ENCODE results near the gene ATF6B.

The ATF6B gene

GRCh38 chr6:32127717-32128592 is at the start of gene ATF6B:
ATF6B (minus strand) TSS chr6:32128246; CDS start chr6:32128207, 39 bp downstream.
- peak; percentile 99 for DNase-seq

GRCh38 chr6:32177183-32177787 is 49.2 kb upstream of the ATF6B start:
- peak; percentile 90 for DNase-seq

- peak; percentile 42 for DNase-seq
Observed at GRCh38 chr6:32176476-32177182, 48.6 kb upstream of the ATF6B start.

DNA sequence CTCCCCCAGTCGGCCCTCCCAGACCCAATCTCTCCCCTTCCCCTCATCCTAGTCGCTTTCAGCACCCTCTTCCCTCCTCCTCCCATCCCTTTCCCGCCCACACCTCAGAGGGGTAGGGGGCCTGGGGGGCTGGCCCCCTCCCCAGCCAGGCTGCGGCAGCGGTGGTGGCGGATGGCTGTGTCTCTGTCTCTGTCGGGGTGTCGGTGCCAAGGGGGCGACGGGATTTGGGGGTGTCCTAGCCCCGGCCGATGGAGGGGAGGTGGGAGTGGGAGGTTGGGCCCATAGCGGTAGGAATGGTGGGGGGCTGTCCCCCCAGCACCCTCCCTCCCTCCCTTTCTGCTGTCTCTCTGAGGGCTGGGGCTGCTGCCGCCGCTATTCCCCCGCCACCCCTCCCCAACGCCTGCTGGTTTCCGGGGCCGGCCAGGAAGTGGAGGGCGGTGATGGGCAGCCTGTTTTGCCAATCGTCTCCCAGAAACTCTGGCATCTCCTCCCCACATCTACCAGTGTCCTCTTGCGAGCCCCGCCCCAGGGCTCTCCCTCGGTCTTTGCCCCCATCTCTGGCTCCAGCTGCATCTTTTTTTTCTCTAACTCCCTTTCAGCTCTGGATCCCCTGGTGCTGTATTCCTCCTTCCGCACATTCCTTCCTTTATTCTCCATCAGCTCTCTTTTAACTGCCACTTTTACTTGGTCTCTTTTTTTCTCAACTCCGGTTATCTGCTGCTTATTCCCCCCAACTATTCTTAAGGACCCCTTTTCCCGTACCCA is 47.8 kb upstream of the ATF6B start, which contains the start of gene AGPAT1:
Gene AGPAT1 (minus strand): TSS at position 374 of the 765 bp plus-strand sequence. CDS start 4,588 bp downstream, outside the sequence.
- DNase-seq, result peak; percentile 97

DNA sequence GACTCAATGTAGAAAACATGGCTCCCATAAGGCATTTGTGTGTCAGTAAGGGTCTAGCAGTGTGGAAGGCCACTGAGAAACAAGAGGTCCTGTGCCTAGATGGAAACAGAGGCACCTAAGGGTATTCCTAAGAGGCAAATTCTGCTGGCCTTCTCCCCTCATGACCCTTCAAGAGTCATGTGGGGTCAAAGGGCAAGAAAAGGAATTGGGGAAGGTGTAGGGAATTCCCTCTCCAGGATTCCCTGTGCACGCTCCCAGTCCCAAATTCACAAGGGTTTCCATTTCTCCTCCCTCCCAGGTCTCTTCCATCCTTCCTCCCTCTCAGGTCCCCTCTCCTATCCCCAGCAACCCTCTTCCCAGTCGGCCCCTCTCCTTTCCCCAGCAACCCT is 47.3 kb upstream of the ATF6B start:
- no peak for DNase-seq

- no peak for DNase-seq
Observed at GRCh38 chr6:32174416-32174815, 46.4 kb upstream of the ATF6B start.

- no peak for DNase-seq
Observed at GRCh38 chr6:32173051-32173727, 45.1 kb upstream of the ATF6B start.

GRCh38 chr6:32171234-32171633 is 43.2 kb upstream of the ATF6B start:
- no peak for DNase-seq

DNA sequence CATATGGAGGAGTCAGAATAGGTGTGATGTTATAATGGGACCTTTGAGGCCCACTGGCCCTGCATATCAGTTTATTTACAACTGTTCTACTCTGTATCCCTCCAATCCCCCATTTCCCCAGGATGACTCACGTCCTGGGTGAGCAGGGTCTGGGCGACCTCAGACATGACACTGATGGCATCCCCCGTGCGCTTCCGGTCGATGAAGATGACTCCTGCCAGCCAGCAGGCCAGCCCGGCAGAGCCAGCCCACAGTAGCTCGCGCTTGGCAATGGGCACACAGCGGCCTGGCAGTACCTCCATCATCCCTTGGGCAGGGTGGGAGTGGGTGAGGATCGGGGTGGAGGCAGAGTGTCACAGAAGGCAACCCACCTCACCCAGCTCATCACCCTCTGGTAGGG is 42.2 kb upstream of the ATF6B start:
- DNase-seq, result no peak

- no peak for DNase-seq
Observed at GRCh38 chr6:32168807-32169591, 41.0 kb upstream of the ATF6B start.

DNA sequence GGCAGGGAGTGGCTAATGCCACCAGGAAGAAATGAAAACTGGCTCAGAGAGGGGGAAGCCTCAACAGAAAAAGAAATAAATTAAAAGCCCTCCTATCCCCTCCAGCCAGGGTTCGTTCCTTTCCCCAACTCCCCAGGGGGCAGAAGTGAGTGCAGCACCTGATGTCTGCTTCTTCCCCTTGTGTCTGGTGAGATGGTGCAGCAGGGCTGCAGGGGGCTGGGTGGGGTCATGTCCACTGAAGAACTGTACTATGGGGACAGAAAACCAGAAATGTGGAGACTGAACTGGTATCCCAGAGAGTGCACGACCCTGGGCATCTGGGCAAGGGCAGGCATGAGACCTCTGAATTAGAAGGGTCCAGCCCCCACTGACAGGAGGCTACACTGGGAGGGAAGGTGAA is 40.3 kb upstream of the ATF6B start:
- no peak for DNase-seq

GRCh38 chr6:32167761-32168262 is 39.8 kb upstream of the ATF6B start:
- no peak for DNase-seq

GRCh38 chr6:32167154-32167760 is 39.2 kb upstream of the ATF6B start:
- peak; percentile 14 for DNase-seq

DNA sequence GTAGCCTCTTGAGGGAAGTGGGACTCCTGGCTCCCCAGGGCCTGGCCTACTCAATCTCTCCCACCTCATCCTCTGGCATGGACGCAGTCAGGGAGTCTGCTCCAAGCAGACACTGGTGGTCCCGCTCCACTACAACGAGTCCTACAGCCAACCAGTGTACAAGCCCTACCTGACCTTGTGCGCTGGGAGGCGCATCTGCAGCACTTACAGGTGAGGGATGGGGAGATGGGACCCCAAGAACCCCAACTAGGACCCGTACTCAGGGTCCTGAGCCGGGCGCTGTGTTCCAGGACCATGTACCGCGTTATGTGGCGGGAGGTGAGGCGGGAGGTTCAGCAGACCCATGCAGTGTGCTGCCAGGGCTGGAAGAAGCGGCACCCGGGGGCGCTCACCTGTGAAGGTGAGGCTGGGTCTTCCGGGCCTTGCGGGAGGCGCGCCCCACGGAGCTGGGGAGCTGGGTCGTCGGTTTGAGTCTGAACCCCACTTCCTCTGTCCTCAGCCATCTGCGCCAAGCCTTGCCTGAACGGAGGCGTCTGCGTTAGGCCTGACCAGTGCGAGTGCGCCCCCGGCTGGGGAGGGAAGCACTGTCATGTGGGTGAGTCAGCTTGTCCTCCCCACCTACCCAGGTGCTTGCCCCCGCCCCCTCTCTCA is 38.5 kb upstream of the ATF6B start:
- no peak for DNase-seq

- no peak for DNase-seq
Observed at GRCh38 chr6:32164295-32164694, 36.2 kb upstream of the ATF6B start, which contains the start of gene EGFL8. EGFL8 (plus strand) TSS chr6:32164595; CDS start chr6:32166166, 1,571 bp downstream.

GRCh38 chr6:32163559-32164258 is 35.7 kb upstream of the ATF6B start:
- DNase-seq, result no peak

DNA sequence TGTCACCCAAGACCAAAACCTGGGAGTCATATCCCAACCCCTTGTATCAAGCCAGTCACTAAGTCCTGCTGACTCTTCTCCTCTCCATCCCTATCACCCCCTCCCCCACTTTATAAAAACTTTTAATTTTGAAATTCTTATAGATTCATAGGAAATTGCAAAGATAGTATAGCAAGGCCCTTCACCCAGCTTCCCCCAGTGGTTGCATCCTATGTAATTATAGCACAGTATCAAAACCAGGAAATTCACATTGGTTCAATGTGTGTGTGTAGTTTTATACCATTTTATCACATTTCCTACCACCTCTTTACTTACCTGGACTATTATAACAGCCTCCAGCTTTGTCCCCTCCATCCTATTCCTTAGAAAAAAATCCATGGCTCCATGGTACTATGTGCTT is 30.0 kb upstream of the ATF6B start:
- no peak for DNase-seq

GRCh38 chr6:32156891-32157290 is 28.8 kb upstream of the ATF6B start:
- no peak for DNase-seq

DNA sequence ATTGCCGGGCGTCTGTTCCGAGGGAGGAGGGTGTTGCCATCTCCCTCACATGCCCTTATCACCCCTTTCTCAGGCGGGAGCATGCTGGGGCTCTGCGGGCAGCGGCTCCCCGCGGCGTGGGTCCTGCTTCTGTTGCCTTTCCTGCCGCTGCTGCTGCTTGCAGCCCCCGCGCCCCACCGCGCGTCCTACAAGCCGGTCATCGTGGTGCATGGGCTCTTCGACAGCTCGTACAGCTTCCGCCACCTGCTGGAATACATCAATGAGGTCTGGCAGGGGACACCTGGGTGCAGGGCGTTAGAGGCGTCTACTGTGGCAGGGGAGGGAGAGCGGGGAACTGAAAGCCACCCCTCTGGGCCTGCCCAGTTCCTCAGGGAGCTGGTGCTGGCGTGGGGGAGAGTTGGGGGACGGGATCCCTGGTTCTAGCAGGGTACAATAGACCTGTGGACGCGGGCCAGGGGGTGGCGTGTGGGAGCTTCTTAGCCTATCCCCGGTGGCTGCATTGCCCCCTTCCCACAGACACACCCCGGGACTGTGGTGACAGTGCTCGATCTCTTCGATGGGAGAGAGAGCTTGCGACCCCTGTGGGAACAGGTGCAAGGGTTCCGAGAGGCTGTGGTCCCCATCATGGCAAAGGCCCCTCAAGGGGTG is 26.6 kb upstream of the ATF6B start:
- peak; percentile 93 for DNase-seq

All from NCI-H69 (cell line).